Sigmoid colon (tissue), 7 donors: ENCODE data around the gene GPHB5. TPM values are rescaled to one million over a fixed set of nuclear protein-coding genes. Genes with fewer than 3 reads are reported as not detected.
"Not testable (repeated sequence)": the region's sequence is repeated elsewhere in the genome, so short reads cannot be mapped to it uniquely, and the experiment has no call there.

Source experiments
- DNase-seq: peaks from one replicate; pipeline ENCODE4 v3.0.0-alpha.2; 2019
- H3K27ac ChIP-seq, 4 donors: fragments of 200-600 bp; sonication (generic); one replicate each; pipeline ENCODE4 v1.5.1; 2016 to 2019; ENCODE audit warnings: mild to moderate bottlenecking in 1 of 4
- H3K27me3 ChIP-seq, 3 donors: fragments of 200-600 bp; sonication (generic); one replicate each; pipeline ENCODE4 v1.5.1; 2019; ENCODE audit warnings: mild to moderate bottlenecking in 1 of 3
- H3K36me3 ChIP-seq, 4 donors: fragments of 200-600 bp; sonication (generic); one replicate each; pipeline ENCODE4 v1.5.1; 2016 to 2019
- H3K4me1 ChIP-seq, 4 donors: fragments of 200-600 bp; sonication (generic); one replicate each; pipeline ENCODE4 v1.5.1; 2017 to 2019
- H3K4me3 ChIP-seq, 4 donors: fragments of 200-600 bp; sonication (generic); one replicate each; pipeline ENCODE4 v1.5.1; 2017 to 2019; ENCODE audit warnings: mild to moderate bottlenecking in 2 of 4, moderate library complexity in 1 of 4
- H3K9me3 ChIP-seq, 4 donors: fragments of 200-600 bp in 3 of 4; sonication (generic) in 3 of 4; one replicate each; pipeline versions ENCODE4 v1.5.1 to v1.6.1; 2013 to 2019
- CTCF ChIP-seq, 4 experiments: fragments of 450-650 bp in 3 of 4; fragments of 200-600 bp in 1 of 4; IDR thresholded peaks; one replicate each; pipeline ENCODE4 v1.5.1; 2016 to 2019; ENCODE audit warnings: antibody characterized with exemption in 4 of 4, mild to moderate bottlenecking in 3 of 4, moderate library complexity in 2 of 4
- EP300 ChIP-seq, 4 donors: sonication (generic); formaldehyde crosslinking; IDR thresholded peaks; one replicate each; pipeline ENCODE4 v1.6.1; 2017; ENCODE audit warnings: antibody characterized with exemption in 4 of 4
- POLR2A ChIP-seq, 2 donors: fragments of 450-650 bp; IDR thresholded peaks; one replicate each; pipeline ENCODE4 v1.6.1; 2016; ENCODE audit warnings: antibody characterized with exemption in 2 of 2, mild to moderate bottlenecking in 2 of 2, moderate library complexity in 2 of 2
- POLR2AphosphoS5 ChIP-seq, 4 donors: sonication (generic); formaldehyde crosslinking; IDR thresholded peaks; one replicate each; pipeline ENCODE4 v1.6.1; 2017; ENCODE audit warnings: antibody characterized with exemption in 4 of 4
- WGBS, 2 donors: extraction: QIAGEN DNeasy Blood & Tissue Kit; methylation state at CpG; one replicate each; pipeline ENCODE4 v1.1.7; 2013; 5-methylcytosine and 5-hydroxymethylcytosine counted together
- intact Hi-C: fragments of 100-400 bp; cut with DNase I; formaldehyde crosslinking; loops from one replicate; pipeline ENCODE4 v1.15.1; 2023
- polyA plus RNA-seq, 3 donors: library from polyadenylated mRNA; stranded (reverse); fragments of 200-250 nt; gene quantifications; one replicate each; pipeline ENCODE4 v1.2.3, GENCODE V29; 2013
- total RNA-seq, 4 donors: library from RNA; depleted of rRNA; stranded (reverse); fragments of >200 nt; gene quantifications; one replicate each; pipeline ENCODE4 v1.1.0, GENCODE V29; 2016
- donor health status: healthy with polysubstance abuse.
- donor health status: Bipolar disorder and iron deficiency.
- donor health status: healthy.

GPHB5 gene
- total and polyA plus RNA-seq, 7 donors, result not detected

GRCh38 chr14:63308723-63309317 is 9.9 kb downstream of the GPHB5 start:
- Histone ChIP-seq H3K27me3 (no peaks in the 10 kb centered on the region), H3K9me3 (no peaks in the 10 kb centered on the region), H3K27ac (no peak overlapping the region), H3K4me3 (no peak overlapping the region), H3K4me1 (no peaks in the 10 kb centered on the region), H3K36me3 (no peaks in the 10 kb centered on the region)
- 57 to 62% methylated on average over 7 of the region's 7 CpGs for WGBS, 2 donors
- DNase-seq, result no peak
- intact Hi-C loops, result no loop called here
- TF ChIP-seq EP300 (IDR thresholded peaks at IDR 0.05) (no peak), POLR2A (IDR thresholded peaks at IDR 0.05) (no peak), POLR2AphosphoS5 (IDR thresholded peaks at IDR 0.05) (no peak), CTCF (IDR thresholded peaks at IDR 0.05) (no peak)

GRCh38 chr14:63304429-63304828 is 14.3 kb downstream of the GPHB5 start:
- H3K27ac ChIP-seq, H3K4me1 ChIP-seq, H3K36me3 ChIP-seq, H3K27me3 ChIP-seq, H3K9me3 ChIP-seq, DNase-seq, H3K4me3 ChIP-seq, intact Hi-C loops: not testable (repeated sequence)
- WGBS, 2 donors, result 88 to 94% methylated on average over 5 of the region's 5 CpGs

GRCh38 chr14:63301891-63302534 is 16.7 kb downstream of the GPHB5 start:
- H3K4me3 ChIP-seq, result no peak overlapping the region
- intact Hi-C loops, result no loop called here
- no peak for TF ChIP-seq CTCF (IDR thresholded peaks at IDR 0.05)
- TF ChIP-seq POLR2A (IDR thresholded peaks at IDR 0.05), result no peak
- no peak for TF ChIP-seq EP300 (IDR thresholded peaks at IDR 0.05)
- no peak for TF ChIP-seq POLR2AphosphoS5 (IDR thresholded peaks at IDR 0.05)
- peaks cover 0 to 7% (median 0%) of the 10 kb centered on the region in 3 donors for H3K27me3 ChIP-seq
- H3K27ac ChIP-seq, result no peak overlapping the region
- no peaks in the 10 kb centered on the region for H3K36me3 ChIP-seq
- DNase-seq, result no peak
- H3K9me3 ChIP-seq, result no peaks in the 10 kb centered on the region
- WGBS, 2 donors, result 75 to 76% methylated on average over 10 of the region's 10 CpGs
- H3K4me1 ChIP-seq, result no peaks in the 10 kb centered on the region

GRCh38 chr14:63300854-63301253 is 17.9 kb downstream of the GPHB5 start:
- intact Hi-C loops, result no loop called here

More at GRCh38 chr14:63300854-63301253, 17.9 kb downstream of the GPHB5 start:
- no peaks in the 10 kb centered on the region for H3K4me1 ChIP-seq
- H3K27me3 ChIP-seq, result peaks cover 0 to 7% (median 0%) of the 10 kb centered on the region in 3 donors
- H3K27ac ChIP-seq, result no peak overlapping the region
- no peaks in the 10 kb centered on the region for H3K36me3 ChIP-seq
- no peaks in the 10 kb centered on the region for H3K9me3 ChIP-seq
- DNase-seq, result no peak
- TF ChIP-seq POLR2AphosphoS5 (IDR thresholded peaks at IDR 0.05) (no peak), CTCF (IDR thresholded peaks at IDR 0.05) (no peak), EP300 (IDR thresholded peaks at IDR 0.05) (no peak), POLR2A (IDR thresholded peaks at IDR 0.05) (no peak)
- no peak overlapping the region for H3K4me3 ChIP-seq
- 86 to 91% methylated on average over 2 of the region's 2 CpGs for WGBS, 2 donors
